Activated CD8-positive, alpha-beta memory T cell treated with anti-CD3 and anti-CD28 coated beads, Interleukin-2, amount 10 ng/mL, durations not matched to agents 7 days and 5 days (primary cell): ENCODE measurements around the gene ABCD3. TPM values are rescaled to one million over a fixed set of nuclear protein-coding genes. Genes with fewer than 3 reads are reported as not detected.
"Not testable (repeated sequence)": the region's sequence is repeated elsewhere in the genome, so short reads cannot be mapped to it uniquely, and the experiment has no call there.

ENCODE experiments used
- ATAC-seq: fragments of 150-1000 bp; cut with Tn5 transposase; one replicate; pipeline ENCODE4 v1.10.0; 2021; ENCODE audit warnings: moderate library complexity
- CTCF ChIA-PET: fragments of 350-600 bp; sonication (Branson Sonifier 250); formaldehyde crosslinking; loops from one replicate; lab custom pipeline; 2021; ENCODE audit warnings: antibody characterized with exemption; lab: Charles Lee
- DNase-seq: peaks from one replicate; pipeline ENCODE4 v3.0.0-alpha.2; 2020
- H3K27ac Mint-ChIP-seq: one replicate; pipeline ENCODE4 v1.8.0; 2021; ENCODE audit warnings: mild to moderate bottlenecking, mixed read lengths
- H3K27me3 Mint-ChIP-seq: one replicate; pipeline ENCODE4 v1.8.0; 2021; ENCODE audit warnings: mixed read lengths
- H3K36me3 Mint-ChIP-seq: one replicate; pipeline ENCODE4 v1.8.0; 2021; ENCODE audit warnings: mild to moderate bottlenecking, mixed read lengths
- H3K4me1 Mint-ChIP-seq: one replicate; pipeline ENCODE4 v1.8.0; 2021; ENCODE audit warnings: mixed read lengths
- H3K4me3 Mint-ChIP-seq: one replicate; pipeline ENCODE4 v1.8.0; 2021; ENCODE audit warnings: mild to moderate bottlenecking, moderate library complexity, mixed read lengths
- H3K9me3 Mint-ChIP-seq: one replicate; pipeline ENCODE4 v1.8.0; 2022; ENCODE audit warnings: low read depth, mixed read lengths
- total RNA-seq, 2 experiments: library from RNA; stranded (reverse); gene quantifications; one replicate each; pipeline ENCODE4 v1.2.3, GENCODE V29; 2021

The ABCD3 gene
- total RNA-seq, 2 experiments from 2014 or later, result 21.2 to 22.6 TPM

GRCh38 chr1:94422115-94422820, 4.1 kb downstream of the ABCD3 start:
- H3K36me3 Mint-ChIP-seq, result peaks cover 2% of the 10 kb centered on the region
- no peak for DNase-seq
- H3K27ac Mint-ChIP-seq, result no peak overlapping the region
- H3K4me1 Mint-ChIP-seq, result peaks cover 26% of the 10 kb centered on the region
- no peak for ATAC-seq
- H3K27me3 Mint-ChIP-seq, result peaks cover 2% of the 10 kb centered on the region
- no peak overlapping the region for H3K4me3 Mint-ChIP-seq
- CTCF ChIA-PET, result interaction anchor here (0.9 to 1.3 kb wide), 2 partner anchors 41 to 59 kb away, joined by 3 read pairs; no protein-coding TSS in a partner anchor
- no peaks in the 10 kb centered on the region for H3K9me3 Mint-ChIP-seq

GRCh38 chr1:94425821-94426484, 7.8 kb downstream of the ABCD3 start:
- H3K4me3 Mint-ChIP-seq, result no peak overlapping the region
- no peak for ATAC-seq
- H3K9me3 Mint-ChIP-seq, result no peaks in the 10 kb centered on the region
- H3K36me3 Mint-ChIP-seq, result peaks cover 15% of the 10 kb centered on the region
- CTCF ChIA-PET, result no interaction called here
- H3K27ac Mint-ChIP-seq, result no peak overlapping the region
- DNase-seq, result no peak
- H3K27me3 Mint-ChIP-seq, result no peaks in the 10 kb centered on the region
- peaks cover 9% of the 10 kb centered on the region for H3K4me1 Mint-ChIP-seq

DNA sequence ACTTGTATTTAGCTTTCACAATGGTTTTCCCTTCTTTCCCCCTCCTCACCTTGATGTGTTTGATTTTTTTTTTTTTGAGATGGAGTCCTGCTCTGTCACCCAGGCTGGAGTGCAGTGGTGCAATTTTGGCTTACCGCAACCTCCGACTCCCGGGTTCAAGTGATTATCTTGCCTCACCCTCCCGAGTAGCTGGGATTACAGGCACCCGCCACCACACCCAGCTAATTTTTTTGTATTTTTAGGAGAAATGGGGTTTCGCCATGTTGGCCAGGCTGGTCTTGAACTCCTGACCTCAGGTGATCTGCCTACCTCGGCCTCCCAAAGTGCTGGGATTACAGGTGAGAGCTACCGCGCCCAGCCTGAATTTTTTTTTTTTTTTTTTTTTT, 8.3 kb downstream of the ABCD3 start:
- H3K4me3 Mint-ChIP-seq, DNase-seq, CTCF ChIA-PET, H3K27ac Mint-ChIP-seq, H3K4me1 Mint-ChIP-seq, ATAC-seq, H3K27me3 Mint-ChIP-seq, H3K9me3 Mint-ChIP-seq: not testable (repeated sequence)
- peaks cover 15% of the 10 kb centered on the region for H3K36me3 Mint-ChIP-seq

DNA sequence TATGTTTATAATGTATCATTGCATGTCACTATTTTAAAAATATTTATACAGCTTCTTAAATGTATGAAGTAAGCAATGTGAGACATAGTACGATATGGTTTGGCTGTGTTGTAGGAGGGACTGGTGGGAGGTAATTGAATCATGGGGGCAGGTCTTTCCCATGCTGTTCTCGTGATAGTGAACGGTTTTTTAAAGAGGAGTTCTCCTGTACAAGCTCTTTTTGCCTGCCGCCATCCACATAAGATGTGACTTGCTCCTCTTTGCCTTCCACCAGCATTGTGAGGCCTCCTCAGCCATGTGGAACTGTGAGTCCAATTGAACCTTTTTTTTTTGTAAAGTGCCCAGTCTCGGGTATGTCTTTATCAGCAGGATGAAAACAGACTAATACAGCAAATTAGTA, 10.3 kb downstream of the ABCD3 start:
- peaks cover 18% of the 10 kb centered on the region for H3K36me3 Mint-ChIP-seq
- no peak overlapping the region for H3K4me3 Mint-ChIP-seq
- DNase-seq (no peak), ATAC-seq (no peak)
- no peak overlapping the region for H3K27ac Mint-ChIP-seq
- peaks cover 6% of the 10 kb centered on the region for H3K4me1 Mint-ChIP-seq
- no peaks in the 10 kb centered on the region for H3K27me3 Mint-ChIP-seq
- no peaks in the 10 kb centered on the region for H3K9me3 Mint-ChIP-seq
- CTCF ChIA-PET, result no interaction called here

GRCh38 chr1:94428927-94429528, 10.8 kb downstream of the ABCD3 start:
- H3K27me3 Mint-ChIP-seq, DNase-seq, H3K4me3 Mint-ChIP-seq, CTCF ChIA-PET, ATAC-seq, H3K4me1 Mint-ChIP-seq, H3K9me3 Mint-ChIP-seq, H3K27ac Mint-ChIP-seq: not testable (repeated sequence)
- peaks cover 18% of the 10 kb centered on the region for H3K36me3 Mint-ChIP-seq

DNA sequence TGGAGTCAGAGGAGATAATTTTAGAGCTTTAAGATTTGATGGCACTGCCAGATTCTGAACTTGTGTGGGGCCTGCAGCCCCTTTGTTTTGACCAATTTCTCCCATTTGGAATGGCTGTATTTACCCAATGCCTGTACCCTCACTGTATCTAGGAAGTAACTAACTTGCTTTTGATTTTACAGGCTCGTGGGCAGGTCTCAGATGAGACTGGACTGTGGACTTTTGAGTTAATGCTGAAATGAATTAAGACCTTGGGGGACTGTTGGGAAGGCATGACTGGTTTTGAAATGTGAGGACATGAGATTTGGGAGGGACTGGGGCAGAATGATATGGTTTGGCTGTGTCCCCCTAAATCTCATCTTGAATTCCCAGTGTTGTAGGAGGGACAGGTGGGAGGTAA, 11.9 kb downstream of the ABCD3 start:
- H3K4me1 Mint-ChIP-seq, H3K4me3 Mint-ChIP-seq, ATAC-seq, CTCF ChIA-PET, H3K27ac Mint-ChIP-seq, H3K9me3 Mint-ChIP-seq, DNase-seq, H3K27me3 Mint-ChIP-seq: not testable (repeated sequence)
- peaks cover 18% of the 10 kb centered on the region for H3K36me3 Mint-ChIP-seq

DNA sequence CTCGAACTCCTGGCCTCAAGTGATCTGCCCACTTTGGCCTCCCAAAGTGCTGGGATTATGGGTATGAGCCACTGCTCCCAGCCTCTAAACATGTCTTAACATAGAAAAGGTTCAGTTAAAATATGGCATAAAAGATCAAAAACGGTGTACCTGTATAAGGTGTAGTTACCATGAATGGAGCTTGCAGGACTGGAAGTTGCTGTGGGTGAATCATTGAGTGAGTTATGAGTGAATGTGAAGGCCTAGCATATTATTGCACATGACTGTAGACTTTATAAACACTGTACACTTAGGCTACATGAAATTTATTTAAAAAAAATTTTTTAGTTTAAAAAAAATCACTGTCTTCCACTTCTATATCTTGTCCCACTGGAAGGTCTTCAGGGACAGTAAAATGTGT, 15.7 kb downstream of the ABCD3 start:
- H3K27me3 Mint-ChIP-seq, result no peaks in the 10 kb centered on the region
- H3K4me3 Mint-ChIP-seq, result no peak overlapping the region
- DNase-seq (no peak), ATAC-seq (no peak)
- no peaks in the 10 kb centered on the region for H3K9me3 Mint-ChIP-seq
- no peak overlapping the region for H3K27ac Mint-ChIP-seq
- H3K4me1 Mint-ChIP-seq, result peaks cover 7% of the 10 kb centered on the region
- peaks cover 19% of the 10 kb centered on the region for H3K36me3 Mint-ChIP-seq
- CTCF ChIA-PET, result no interaction called here

- no peak for DNase-seq
- ATAC-seq, result no peak
- CTCF ChIA-PET, result no interaction called here
- Mint-ChIP-seq H3K36me3 (peaks cover 16% of the 10 kb centered on the region), H3K27ac (no peak overlapping the region), H3K9me3 (no peaks in the 10 kb centered on the region), H3K4me1 (peaks cover 7% of the 10 kb centered on the region), H3K4me3 (no peak overlapping the region), H3K27me3 (no peaks in the 10 kb centered on the region)
Measured at GRCh38 chr1:94434365-94435045, 16.3 kb downstream of the ABCD3 start.

DNA sequence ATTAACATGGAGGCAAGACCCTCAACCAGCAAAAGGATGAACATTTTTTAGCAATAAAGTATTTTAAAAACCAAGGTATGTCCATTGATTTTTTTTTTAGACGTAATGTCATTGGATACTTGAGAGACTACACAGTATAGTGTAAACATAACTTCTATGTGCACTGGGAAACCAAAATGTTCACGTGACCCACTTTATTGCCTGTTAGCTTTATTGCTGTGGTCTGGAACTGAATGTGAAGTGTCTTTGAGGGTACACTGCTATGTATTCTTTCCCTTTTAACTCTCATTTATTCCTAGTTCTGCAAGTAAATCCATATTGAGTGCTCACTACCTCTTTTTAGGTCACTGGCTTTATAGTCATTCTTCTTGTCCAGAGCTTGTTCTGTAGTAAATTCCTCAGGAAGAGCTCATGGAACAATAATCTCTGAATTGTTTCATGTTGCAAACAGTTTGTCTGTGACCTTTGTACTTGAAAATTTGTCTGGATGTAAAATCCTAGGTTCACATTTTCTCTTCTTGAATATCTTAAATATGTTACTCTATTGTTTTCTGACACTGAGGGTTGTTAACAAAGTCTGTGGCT, 20.6 kb downstream of the ABCD3 start:
- H3K4me1 Mint-ChIP-seq, result peaks cover 5% of the 10 kb centered on the region
- ATAC-seq (no peak), DNase-seq (no peak)
- no peak overlapping the region for H3K4me3 Mint-ChIP-seq
- peaks cover 8% of the 10 kb centered on the region for H3K9me3 Mint-ChIP-seq
- no peak overlapping the region for H3K27ac Mint-ChIP-seq
- no peaks in the 10 kb centered on the region for H3K27me3 Mint-ChIP-seq
- peaks cover 17% of the 10 kb centered on the region for H3K36me3 Mint-ChIP-seq
- CTCF ChIA-PET, result no interaction called here

DNA sequence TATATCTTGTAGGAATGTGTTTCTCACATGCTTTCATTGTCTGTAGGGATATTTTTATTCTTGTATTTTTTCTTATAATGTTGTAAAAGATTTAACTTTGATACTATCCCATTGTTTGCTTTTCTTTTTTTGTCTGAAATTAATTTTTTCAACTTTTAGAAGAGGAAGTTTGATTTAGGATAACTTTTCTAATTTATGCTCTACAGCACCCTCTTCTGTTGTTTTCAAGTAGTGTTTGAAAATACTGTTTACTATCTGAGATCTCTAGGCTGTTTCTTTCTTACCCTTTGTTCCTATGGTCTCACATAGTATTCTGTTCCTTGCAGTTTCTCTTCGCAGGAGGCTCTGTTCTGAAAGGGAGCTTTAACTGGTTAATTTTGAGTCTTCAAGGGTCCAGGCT, 21.9 kb downstream of the ABCD3 start:
- Mint-ChIP-seq H3K36me3 (peaks cover 20% of the 10 kb centered on the region), H3K4me1 (peaks cover 5% of the 10 kb centered on the region), H3K4me3 (no peak overlapping the region), H3K27ac (no peak overlapping the region), H3K27me3 (no peaks in the 10 kb centered on the region), H3K9me3 (peaks cover 13% of the 10 kb centered on the region)
- ATAC-seq, result no peak
- no peak for DNase-seq
- CTCF ChIA-PET, result no interaction called here

DNA sequence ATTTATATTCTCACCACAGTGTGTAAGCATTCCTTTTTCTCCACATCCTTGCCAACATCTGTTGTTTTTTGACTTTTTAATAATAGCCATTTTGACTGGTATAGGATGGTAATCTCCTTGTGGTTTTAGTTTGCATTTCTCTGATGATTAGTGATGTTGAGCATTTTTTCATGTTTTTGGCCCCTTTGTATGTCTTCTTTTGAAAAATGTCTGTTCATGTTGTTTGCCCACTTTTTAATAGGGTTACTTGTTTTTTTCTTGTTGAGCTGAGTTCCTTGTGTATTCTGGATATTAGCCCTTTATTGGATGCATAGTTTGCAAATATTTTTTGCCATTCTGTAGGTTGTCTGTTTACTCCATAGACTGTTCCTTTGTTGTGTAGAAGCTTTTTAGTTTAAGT, 24.9 kb downstream of the ABCD3 start:
- H3K27me3 Mint-ChIP-seq, H3K27ac Mint-ChIP-seq, H3K4me1 Mint-ChIP-seq, CTCF ChIA-PET, ATAC-seq, DNase-seq, H3K4me3 Mint-ChIP-seq: not testable (repeated sequence)
- H3K36me3 Mint-ChIP-seq, result peaks cover 20% of the 10 kb centered on the region
- peaks cover 19% of the 10 kb centered on the region for H3K9me3 Mint-ChIP-seq

DNA sequence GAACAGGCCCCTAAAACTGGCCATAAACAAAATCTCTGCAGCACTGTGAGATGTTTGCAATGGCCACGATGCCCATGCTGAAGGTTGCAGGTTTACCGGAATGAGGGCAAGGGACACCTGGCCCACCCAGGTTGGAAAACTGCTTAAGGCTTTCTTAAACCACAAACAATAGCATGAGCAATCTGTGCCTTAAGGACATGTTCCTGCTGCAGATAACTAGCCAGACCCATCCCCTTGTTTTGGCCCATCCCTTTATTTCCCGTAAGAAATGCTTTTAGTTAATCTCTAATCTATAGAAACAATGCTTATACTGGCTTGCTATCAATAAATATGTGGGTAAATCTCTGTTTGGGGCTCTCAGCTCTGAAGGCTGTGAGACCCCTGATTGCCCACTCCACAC, 26.6 kb downstream of the ABCD3 start:
- H3K4me1 Mint-ChIP-seq, CTCF ChIA-PET, ATAC-seq, DNase-seq, H3K27me3 Mint-ChIP-seq, H3K27ac Mint-ChIP-seq, H3K4me3 Mint-ChIP-seq: not testable (repeated sequence)
- peaks cover 33% of the 10 kb centered on the region for H3K9me3 Mint-ChIP-seq
- peaks cover 35% of the 10 kb centered on the region for H3K36me3 Mint-ChIP-seq

GRCh38 chr1:94445733-94446132, 27.5 kb downstream of the ABCD3 start:
- H3K4me1 Mint-ChIP-seq, CTCF ChIA-PET, H3K27ac Mint-ChIP-seq: not testable (repeated sequence)

More at GRCh38 chr1:94445733-94446132, 27.5 kb downstream of the ABCD3 start:
- not testable (repeated sequence) for H3K27me3 Mint-ChIP-seq, ATAC-seq, DNase-seq, H3K4me3 Mint-ChIP-seq
- Mint-ChIP-seq H3K36me3 (peaks cover 44% of the 10 kb centered on the region), H3K9me3 (peaks cover 39% of the 10 kb centered on the region)
